Measurements from ENCODE around the gene TARS2.

TARS2 gene

GRCh38 chr1:150479927-150480352 lies 7.3 kb upstream of the TARS2 start:
- TF ChIP-seq, protein P1, sequence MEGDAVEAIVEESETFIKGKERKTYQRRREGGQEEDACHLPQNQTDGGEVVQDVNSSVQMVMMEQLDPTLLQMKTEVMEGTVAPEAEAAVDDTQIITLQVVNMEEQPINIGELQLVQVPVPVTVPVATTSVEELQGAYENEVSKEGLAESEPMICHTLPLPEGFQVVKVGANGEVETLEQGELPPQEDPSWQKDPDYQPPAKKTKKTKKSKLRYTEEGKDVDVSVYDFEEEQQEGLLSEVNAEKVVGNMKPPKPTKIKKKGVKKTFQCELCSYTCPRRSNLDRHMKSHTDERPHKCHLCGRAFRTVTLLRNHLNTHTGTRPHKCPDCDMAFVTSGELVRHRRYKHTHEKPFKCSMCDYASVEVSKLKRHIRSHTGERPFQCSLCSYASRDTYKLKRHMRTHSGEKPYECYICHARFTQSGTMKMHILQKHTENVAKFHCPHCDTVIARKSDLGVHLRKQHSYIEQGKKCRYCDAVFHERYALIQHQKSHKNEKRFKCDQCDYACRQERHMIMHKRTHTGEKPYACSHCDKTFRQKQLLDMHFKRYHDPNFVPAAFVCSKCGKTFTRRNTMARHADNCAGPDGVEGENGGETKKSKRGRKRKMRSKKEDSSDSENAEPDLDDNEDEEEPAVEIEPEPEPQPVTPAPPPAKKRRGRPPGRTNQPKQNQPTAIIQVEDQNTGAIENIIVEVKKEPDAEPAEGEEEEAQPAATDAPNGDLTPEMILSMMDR (IDR thresholded peaks at IDR 0.05; ENCODE audit: low read depth, low read length), result no peak
- DNase-seq (ENCODE audit: extremely low read depth, low read depth), result no peak

- TF ChIP-seq, protein P1 (IDR thresholded peaks at IDR 0.05; ENCODE audit: low read depth, low read length), result no peak
- DNase-seq (ENCODE audit: extremely low read depth, low read depth), result no peak
Measured at GRCh38 chr1:150484431-150484830, 2.8 kb upstream of the TARS2 start.

DNA sequence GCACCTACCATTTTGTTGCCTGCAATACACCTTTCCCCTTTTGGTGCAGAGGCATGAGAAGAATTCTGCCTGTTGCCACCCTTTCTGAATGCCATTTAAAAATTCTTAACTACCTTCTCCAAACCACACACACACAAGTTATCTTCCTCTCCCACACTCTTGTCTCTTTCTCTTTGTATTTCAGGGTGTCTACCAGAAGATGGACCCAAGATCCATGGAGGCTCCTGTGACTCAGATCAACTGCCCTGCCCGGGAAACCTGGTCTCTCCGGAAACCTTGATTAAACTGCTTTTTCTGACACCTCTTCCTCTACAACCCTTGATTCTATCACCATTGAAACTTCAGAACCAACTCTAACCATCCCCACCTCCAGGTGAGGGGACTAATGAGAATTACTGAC lies 2.4 kb upstream of the TARS2 start:
- no peak for DNase-seq (ENCODE audit: extremely low read depth, low read depth)

DNA sequence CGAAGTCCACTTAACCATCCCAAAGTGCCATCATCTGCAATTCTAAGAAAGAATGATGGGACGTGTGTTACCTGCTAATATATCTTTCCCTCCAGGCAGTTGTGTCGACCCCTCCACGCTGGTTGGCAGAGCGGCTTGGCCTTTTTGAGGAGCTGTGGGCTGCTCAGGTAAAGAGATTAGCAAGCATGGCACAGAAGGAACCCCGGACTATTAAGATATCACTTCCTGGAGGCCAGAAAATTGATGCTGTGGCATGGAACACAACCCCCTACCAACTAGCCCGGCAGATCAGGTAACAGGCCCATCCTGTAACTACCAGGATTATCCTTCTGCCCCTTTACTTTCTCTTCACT lies 520 bp downstream of the TARS2 start:
- DNase-seq (ENCODE audit: extremely low read depth, low read depth), result no peak

More for the DNA sequence above, 2.4 kb upstream of the TARS2 start:
- TF ChIP-seq, protein P1 (IDR thresholded peaks at IDR 0.05; ENCODE audit: low read depth, low read length), result peak; percentile 42

GRCh38 chr1:150493175-150493574 lies 6.0 kb downstream of the TARS2 start:
- TF ChIP-seq, protein P1 (IDR thresholded peaks at IDR 0.05; ENCODE audit: low read depth, low read length), result no peak
- no peak for DNase-seq (ENCODE audit: extremely low read depth, low read depth)

More for the DNA sequence above, 520 bp downstream of the TARS2 start:
- TF ChIP-seq, protein P1 (IDR thresholded peaks at IDR 0.05; ENCODE audit: low read depth, low read length), result no peak

DNA sequence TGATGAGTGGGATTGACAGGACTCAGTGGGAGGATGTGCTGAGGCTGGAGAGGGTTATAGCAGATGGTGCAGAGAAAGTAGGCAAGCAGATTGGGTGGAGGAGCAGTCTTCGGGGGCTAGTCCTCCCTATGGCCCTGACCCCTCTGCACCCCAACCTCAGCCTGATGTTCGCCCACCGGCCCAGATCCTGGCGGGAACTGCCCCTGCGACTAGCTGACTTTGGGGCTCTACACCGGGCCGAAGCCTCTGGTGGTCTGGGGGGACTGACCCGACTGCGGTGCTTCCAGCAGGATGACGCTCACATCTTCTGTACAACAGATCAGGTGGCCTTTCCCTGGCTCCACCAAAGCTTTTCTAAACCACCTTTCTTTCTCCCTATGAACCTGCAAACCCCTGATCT lies 11.1 kb downstream of the TARS2 start:
- TF ChIP-seq, protein P1 (IDR thresholded peaks at IDR 0.05; ENCODE audit: low read depth, low read length), result no peak
- no peak for DNase-seq (ENCODE audit: extremely low read depth, low read depth)

GRCh38 chr1:150505431-150505830 lies 18.2 kb downstream of the TARS2 start:
- no peak for DNase-seq (ENCODE audit: extremely low read depth, low read depth)

More at GRCh38 chr1:150505431-150505830, 18.2 kb downstream of the TARS2 start:
- TF ChIP-seq, protein P1 (IDR thresholded peaks at IDR 0.05; ENCODE audit: low read depth, low read length), result no peak
